HG03378 (cell line): ENCODE measurements around the gene TAF6.

ENCODE experiments used
- ATAC-seq: cut with Tn5 transposase; IDR thresholded peaks from one replicate; pipeline ENCODE4 v1.9.1; 2021; ENCODE audit warnings: mild to moderate bottlenecking, moderate library complexity; ENCODE audit not compliant: unreplicated experiment

The TAF6 gene

DNA sequence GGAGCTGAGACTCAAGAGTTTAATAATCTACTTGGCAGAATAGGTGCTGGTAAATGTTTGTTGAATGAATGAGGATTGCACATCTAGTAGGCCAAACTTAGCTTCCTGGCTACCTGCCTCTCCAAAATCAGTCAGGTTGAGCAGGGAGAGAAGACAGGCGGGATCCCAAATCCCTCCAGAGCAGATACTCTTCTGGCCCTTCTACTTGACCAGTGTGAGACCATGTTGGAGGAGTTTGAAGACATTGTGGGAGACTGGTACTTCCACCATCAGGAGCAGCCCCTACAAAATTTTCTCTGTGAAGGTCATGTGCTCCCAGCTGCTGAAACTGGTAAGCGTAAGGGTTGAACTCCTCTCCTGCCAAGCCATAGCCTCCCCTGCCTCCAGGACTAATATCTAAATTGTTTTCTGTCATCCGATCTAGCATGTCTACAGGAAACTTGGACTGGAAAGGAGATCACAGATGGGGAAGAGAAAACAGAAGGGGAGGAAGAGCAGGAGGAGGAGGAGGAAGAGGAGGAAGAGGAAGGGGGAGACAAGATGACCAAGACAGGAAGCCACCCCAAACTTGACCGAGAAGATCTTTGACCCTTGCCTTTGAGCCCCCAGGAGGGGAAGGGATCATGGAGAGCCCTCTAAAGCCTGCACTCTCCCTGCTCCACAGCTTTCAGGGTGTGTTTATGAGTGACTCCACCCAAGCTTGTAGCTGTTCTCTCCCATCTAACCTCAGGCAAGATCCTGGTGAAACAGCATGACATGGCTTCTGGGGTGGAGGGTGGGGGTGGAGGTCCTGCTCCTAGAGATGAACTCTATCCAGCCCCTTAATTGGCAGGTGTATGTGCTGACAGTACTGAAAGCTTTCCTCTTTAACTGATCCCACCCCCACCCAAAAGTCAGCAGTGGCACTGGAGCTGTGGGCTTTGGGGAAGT lies 5.4 kb upstream of the TAF6 start:
- ATAC-seq, result no peak

DNA sequence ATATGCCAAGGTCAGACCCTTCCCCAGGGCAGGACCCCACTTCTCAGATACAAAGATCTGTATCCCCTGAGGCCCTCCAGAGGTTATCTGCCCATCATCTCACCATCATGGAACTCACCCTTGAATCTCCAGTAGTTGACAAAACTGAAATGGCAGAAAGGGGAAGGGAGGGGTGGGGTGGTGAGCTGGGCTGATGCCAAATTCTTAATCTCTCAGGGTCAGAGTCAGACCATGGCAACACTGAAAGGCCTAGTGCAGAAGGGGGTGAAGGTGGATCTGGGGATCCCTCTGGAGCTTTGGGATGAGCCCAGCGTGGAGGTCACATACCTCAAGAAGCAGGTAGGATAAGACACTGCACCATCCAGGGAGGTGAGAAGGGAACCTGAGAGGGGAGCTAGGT lies 3.4 kb upstream of the TAF6 start:
- ATAC-seq, result no peak

DNA sequence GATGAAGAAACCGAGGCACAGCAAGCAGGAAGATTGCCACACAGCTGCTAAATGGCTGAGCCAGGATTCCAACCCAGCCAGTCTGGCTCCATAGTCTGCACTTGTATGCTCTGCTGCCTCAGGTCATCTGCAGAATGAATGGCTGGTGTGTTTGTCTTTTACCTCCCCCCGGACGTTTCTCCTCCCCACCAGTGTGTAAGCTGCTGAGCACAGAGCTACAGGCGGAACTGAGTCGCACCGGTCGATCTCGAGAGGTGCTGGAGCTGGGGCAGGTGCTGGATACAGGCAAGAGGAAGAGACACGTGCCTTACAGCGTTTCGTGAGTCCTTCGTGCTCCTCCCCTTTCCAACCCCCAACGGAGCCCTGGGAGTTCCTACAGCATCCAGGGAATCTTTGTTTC lies 2.9 kb upstream of the TAF6 start:
- ATAC-seq, result no peak

DNA sequence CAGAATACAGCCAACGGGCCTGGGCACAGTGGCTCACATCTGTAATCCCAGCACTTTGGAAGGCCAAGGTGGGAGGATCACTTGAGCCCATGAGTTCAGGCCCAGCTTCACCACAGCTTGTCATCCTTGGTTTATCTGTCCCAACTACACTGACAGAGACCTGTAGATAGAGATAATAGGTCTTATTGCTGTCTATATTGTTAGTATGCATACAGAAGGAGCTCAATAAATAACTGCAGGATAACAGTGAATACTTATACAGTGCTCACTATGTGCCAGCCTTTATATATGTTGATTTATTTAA lies 1.5 kb upstream of the TAF6 start:
- no peak for ATAC-seq

DNA sequence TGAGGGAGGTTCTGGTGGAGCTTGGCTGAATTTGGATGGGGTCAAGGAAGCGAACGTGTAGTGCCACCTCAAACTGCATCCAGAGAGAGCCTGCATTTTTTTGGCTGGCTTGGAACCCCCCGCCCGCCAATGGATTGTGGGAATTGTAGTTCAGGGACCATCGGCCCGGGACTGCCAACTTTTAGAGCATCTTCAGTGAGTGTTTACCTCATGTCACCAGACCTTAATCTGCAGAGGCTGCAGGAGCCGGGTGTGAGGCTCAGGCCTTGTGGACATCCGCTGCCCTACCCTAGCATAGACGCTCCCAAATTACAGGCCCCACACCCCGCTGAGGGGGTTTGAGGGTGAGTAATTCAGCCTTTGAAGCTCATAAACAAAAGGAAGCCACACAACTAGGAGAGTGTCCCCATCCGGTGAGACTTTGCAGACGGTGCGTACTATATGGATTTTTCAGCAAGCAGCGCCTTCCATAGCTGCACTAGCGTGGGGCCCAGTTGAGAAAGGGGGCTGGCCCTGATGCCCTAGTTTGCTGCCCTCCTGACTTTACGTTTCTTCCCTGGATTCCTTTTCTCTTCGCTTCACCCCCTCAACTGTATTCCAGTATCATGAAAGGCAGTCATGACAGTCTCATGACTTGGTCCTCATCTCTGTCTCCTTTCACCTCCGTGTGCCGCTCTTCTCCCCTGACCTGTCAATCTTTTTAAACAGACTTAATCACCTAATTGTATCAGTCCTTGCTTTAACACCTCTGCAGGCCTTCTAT lies 993 bp upstream of the TAF6 start:
- ATAC-seq, result peak; percentile 33

DNA sequence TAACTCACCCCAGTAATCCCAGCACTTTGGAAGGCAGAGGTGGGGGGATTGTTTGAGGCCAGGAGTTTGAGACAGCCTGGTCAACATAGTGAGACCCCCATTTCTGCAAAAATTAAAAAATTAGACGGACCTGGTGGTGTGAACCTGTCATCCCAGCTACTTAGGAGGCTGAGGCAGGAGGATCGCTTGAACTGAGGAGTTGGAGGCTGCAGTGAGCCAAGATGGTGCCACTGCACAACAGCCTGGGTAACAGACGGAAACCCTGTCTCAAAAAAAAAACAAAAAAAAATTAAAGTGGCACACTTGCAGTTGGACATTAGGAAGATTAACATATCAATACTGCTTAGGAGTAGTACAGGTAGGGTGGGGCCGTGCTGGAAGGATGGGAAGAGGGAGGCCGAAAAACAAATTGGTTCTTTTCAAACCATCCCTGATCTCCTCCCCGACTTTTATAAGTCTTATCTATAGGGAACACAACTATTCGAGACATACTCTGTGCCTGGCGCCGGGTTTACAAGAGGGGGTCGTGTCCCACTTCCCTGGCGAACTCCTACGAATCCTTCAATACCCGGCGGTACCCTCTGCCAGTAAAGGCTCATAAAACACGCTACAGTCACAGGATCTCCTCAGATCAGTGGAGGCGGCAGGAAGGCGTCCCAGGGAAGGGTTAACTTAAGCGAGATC lies 628 bp downstream of the TAF6 start:
- ATAC-seq, result no peak

DNA sequence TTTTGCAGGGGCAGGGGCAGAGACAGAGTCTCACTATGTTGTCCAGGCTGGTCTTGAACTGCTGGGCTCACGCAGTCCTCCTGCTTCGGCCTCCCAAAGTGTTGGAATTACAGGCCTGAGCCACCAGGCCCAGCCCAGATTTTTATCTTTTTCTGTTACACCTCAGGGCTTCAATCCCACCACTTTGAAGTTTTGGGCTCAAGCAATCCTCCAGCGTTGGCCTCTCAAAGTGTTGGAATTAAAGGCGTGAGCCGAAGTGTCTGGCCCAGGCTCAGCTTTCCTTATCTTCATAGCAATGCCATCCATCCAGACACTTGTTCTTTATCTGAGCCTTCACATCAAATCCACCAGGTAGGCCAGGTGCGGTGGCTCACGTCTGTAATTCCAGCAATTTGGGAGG lies 4.1 kb downstream of the TAF6 start:
- no peak for ATAC-seq

DNA sequence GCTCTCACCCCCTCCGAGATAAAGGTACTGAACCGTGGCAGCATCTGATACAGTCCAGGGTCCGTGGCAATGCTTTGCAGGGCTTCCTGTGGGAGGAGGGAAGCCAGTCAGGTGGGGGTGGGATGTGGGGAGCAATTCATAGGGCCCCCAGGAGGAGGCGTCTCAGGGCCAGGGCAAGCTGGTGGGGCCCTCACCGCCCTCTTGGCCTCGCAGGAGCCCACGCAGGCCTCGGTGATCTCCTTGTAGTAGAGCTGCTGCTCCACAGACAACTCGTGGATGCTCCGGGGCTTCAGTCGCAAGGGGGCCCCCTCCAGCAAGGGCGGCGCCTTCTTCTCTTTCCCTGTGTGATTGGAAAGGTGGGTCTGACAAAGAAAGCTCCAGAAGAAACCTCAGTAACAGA lies 7.2 kb downstream of the TAF6 start:
- no peak for ATAC-seq

DNA sequence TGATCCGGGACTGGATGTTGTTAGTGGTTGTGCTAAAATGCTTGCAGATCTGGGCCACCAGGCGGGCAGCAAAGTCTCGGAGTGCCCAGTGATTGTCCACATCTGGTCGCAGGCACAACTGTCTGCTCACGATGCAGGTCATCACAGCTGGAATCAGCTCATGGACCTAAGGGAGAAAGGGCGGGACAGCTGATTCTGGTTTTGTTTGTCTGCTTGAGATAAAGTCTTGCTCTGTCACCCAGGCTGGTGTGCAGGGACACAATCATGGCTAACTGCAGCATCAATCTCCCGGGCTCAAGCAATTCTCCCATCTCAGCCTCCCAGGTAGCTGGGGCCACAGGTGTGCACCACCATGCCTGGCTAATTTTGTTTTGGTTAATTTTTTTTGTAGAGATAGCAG lies 8.0 kb downstream of the TAF6 start:
- ATAC-seq, result no peak

DNA sequence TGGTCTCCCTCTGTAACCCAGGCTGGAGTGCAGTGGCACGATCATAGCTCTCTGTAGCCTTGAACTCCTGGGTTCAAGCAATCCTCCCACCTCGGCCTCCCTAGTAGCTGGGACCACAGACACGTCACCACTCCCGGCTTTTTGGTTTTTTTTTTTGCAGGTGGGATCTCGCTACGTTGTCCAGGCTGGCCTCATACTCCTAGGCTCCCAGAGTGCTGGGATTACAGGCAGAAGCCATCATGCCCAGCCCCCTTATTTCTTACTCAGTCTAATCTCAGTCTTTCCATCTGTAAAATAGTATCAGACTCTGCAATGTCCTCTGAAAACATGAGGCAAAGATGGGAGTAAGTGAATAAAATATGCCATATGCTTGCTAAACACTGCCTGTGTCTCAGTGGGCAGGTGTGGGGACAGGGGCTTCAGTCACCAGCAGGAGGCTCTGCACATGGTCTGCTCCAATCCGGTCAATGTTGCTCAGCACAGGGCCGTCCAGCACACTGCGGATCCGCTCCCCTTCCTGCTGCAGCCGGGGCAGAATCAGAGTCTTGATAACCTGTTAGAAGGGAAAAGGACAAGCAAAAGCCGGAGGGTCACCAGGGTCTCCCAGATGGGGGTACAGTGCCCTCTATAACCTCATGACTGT lies 9.5 kb downstream of the TAF6 start:
- ATAC-seq, result no peak

DNA sequence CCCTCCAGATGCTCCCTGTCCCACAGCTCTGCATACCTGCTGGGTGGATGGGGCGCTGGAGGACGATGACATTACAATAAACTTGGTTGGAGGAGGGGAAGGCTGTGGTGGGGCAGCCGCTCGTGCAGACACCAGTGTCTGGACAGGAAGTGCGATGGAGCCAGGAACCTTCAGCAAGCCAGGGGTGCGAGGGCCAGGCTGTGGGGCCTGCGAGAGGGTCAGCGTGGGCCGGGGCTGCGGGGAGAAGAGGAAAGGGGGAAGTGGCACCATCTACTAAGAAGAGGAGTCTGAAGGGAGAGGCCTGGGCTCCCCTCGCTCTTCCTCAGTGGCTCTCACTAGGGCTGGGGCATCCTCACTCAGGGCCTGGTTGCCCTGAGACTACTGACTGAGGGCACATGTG lies 11.3 kb downstream of the TAF6 start:
- ATAC-seq, result no peak

DNA sequence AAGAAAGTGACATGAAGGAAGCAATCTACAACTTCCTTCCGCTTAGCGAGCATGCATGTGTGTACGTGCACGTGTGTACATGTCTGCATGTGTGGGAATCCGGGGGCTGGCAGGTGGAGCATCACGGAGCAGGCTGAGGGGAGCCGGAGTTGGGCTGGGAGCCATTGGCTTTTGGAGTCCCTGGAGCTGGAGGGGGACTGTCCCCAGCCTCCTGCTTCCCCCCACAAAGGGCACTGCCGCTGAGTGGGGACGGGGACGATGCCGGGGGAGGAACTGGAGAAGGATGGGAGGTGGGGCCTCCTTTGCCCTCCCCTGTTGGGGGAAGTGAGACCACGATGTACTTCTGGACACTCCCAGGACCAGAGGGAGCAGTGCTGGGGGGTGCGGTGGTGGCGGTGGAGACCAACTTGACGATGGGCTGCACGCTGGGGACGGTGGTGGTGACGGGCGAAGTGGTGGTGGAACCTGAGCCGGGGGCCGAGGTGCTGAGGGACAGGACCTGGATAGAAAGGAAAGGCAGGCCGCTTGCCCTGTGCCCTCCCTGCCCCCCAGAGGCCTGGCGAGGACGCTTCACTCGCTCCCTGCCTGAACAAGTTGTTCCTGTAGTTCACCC lies 11.9 kb downstream of the TAF6 start:
- no peak for ATAC-seq

DNA sequence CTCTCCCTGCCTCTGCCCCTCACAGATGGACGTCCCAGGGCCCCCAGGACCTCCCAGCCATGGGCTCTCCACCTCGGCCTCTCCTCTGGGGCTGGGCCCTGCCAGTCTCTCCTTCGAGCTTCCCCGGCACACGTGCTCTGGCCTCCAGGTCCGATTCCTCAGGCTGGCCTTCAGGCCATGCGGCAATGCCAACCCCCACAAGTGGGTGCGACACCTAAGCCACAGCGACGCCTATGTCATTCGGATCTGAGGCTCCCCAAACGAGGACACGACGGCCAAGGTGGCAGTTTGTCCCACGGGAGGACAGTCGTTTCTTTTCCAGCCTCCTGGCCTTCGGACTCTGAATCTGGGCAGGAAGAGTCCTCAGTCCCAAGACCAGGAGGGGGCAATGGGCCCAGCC lies 12.5 kb downstream of the TAF6 start:
- no peak for ATAC-seq

DNA sequence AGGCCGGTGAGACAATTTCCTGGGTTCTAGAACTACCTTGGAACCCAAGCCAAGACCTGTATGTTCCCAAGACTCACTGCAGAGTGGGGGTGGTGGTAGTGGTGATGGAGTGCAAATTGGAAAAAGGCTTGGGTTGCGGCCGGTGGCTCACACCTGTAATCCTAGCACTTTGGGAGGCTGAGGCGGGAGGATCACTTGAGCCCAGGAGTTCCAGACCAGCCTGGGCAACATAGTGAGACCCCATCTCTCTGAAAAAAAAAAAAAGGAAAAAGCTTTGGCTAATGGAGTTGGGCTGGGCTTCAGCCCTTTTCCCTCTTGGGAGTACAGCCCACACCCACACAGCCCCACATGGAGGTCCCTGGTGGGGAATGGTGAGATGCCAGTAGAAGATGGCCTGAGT lies 13.6 kb downstream of the TAF6 start:
- ATAC-seq, result no peak

DNA sequence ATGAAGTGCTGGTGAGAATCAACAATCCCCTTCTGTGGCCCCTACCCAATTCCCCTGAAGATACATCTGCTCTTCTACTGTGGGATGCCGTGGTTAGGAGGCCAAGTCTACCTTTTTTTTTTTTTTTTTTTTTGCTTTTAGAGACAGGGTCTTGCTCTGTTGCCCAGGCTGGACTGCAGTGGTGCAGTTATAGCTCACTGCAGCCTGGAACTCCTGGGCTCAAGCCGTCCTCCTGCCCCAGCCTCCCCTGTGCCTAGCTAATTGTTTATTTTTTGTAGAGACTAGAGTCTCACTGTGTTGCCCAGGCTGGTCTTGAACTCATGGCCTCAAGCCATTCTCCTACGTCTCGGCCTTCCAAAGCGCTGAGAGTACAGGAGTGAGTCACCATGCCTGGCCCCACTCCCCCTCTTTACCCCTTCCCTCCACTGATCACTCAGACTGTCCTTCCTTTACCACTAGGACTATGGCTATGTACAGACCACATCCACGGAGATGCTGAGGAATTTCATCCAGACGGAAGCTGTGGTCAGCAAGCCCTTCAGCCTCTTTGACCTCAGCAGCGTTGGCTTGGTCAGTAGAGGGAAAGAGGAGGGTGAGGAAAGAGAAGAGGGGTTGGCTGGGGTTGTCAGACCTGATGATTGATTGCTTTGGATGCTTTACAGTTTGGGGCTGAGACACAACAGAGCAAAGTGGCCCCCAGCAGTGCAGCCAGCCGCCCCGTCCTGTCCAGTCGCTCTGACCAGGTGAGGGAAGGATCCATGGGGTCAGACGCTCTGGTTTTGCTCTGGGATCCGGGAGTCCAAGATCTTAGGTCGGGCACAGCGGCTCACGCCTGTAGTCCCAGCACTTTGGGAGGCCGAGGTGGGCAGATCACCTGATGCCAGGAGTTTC lies 16.0 kb downstream of the TAF6 start:
- no peak for ATAC-seq

DNA sequence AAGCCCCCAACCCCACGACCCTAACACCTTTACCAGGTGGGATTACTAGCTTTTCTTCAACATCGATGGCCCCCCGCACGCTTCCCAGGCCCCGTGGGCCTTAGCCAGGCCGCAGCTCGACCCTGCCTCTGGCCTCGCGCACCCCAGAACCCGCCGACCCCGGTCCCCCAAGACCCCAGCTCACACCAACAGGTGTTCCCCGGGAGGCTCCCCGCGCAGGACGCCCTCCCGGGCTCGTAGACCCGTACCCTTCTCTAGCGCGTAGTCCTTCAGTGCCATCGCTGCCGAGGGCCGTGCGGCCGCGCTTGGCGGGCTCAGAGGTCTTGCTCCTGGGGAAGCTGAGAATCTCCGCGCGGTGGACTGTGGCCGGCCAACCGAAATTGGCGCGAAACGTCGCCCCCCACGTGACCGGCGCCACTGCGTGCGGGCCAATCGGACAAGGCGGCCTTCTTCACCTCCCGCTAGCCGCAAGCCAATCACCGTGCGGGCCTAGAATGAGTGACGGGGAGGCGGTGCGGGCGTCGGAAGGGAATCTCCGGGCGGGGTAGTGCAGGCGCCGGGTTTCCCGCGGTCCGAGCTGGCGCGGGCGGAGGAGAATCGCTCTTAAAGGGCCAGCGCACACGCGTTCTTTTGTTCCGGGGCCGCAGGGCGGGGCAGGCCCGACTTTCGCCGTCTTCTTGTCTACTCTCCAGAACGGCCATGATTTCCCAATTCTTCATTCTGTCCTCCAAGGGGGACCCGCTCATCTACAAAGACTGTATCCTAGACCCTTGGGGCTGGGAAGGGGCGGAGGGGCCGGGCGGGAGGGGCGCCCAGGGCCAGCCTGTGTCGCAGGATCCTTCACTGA lies 17.9 kb downstream of the TAF6 start, which contains the start of the genes AP4M1 and MCM7:
AP4M1 (plus strand) TSS at position 628 of the 847 bp plus-strand sequence; CDS start at position 700, 72 bp downstream.
MCM7 (minus strand) TSS at position 382 of the 847 bp plus-strand sequence; CDS start at position 279, 103 bp downstream.
- ATAC-seq, result peak; percentile 58

DNA sequence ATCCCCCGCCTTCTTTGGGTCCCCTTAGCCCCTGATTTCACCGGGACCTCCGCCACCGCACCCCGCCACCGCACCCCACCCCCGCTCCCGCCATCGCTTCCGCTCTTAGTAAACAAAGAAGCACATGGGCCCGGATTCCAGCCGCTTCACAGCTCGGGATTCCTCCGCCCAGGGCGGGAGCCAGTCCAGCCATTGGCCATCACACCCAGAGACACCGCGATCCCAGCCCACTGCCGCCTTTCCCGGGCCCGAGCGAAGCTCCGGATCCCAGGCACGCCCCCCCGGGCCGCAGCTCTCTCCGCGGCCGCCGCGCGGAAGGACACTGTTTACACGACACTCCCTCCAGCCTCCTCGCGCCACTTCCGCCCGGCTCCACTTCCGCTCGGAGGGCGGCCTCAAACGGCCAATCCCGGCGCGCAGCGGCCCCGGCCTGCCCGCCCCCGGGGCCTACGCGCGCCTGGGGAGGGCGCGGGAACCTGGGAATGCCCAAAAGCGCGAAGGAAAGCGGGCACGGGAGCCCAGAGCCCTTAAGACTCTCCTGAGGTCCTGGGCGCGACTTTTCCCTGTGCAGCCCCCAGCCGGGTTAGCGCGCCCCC lies 18.6 kb downstream of the TAF6 start:
- ATAC-seq, result peak; percentile 61

DNA sequence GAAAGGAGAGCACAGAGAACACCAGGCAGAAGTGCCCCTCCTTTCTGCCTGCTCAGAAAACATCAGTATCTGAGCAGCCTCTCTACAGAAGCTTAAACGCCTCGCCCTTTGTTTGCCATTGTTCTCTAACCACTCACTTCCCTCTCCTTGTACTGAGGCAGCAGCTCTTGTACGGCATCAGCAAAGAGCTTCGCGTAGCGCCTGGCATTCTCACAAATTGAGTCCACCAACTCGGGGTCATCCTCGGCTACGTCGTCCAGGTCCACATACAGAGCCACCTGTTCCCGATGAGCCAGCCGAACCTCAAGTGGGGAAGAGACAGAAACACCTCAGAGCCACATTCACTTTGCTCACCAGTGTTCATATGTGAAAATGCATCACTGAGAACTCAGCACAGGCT lies 19.7 kb downstream of the TAF6 start:
- no peak for ATAC-seq
